HCT116 (cell line): ENCODE results near the gene PIBF1. TPM values are rescaled to one million over a fixed set of nuclear protein-coding genes. Genes with fewer than 3 reads are reported as not detected.

Experiments
- ATAC-seq: fragments of 200-7000 bp; cut with Tn5 transposase; 2 replicates; pipeline ENCODE4 v1.9.1; 2020; ENCODE audit warnings: mild to moderate bottlenecking, moderate library complexity
- BruUV-seq: library from RNA; stranded (reverse); fragments of 400-500 nt; replicated peaks from 2 replicates; lab custom pipeline; 2021; lab: Mats Ljungman, UMichigan
- CTCF ChIA-PET: fragments of 300-600 bp; sonication (Branson Sonifier 250); formaldehyde crosslinking; loops from one replicate; lab custom pipeline; 2021; ENCODE audit warnings: antibody characterized with exemption; lab: Charles Lee
- POLR2A ChIA-PET: fragments of 300-600, 350-600 bp; sonication (Branson Sonifier 250); formaldehyde crosslinking; loops from one replicate; lab custom pipeline; 2021; ENCODE audit warnings: antibody characterized with exemption; lab: Charles Lee
- RAD21 ChIA-PET, 2 experiments: fragments of 300-600 bp; sonication (Branson Sonifier 250); formaldehyde crosslinking; loops; one replicate each; lab custom pipeline; 2023; ENCODE audit warnings: low total read pairs in 2 of 2; ENCODE audit not compliant: uncharacterized antibody in 2 of 2, unreplicated experiment in 2 of 2, low non-redundant PET in 1 of 2; lab: Charles Lee
- DNase-seq: peaks from one replicate; pipeline ENCODE4 v3.0.0-alpha.2; 2010; ENCODE audit warnings: low read depth, low spot score
- H2AFZ ChIP-seq: fragments of 200-600 bp; shearing (Covaris generic), sonication (generic); 2 replicates; pipeline ENCODE4 v1.6.1; 2017; ENCODE audit warnings: low read depth, mixed run types, mixed read lengths, antibody characterized with exemption, low read length; ENCODE audit not compliant: poor library complexity, severe bottlenecking
- H3K27ac ChIP-seq: 2 replicates; pipeline ENCODE4 v1.5.1; 2012; ENCODE audit warnings: low read depth, low read length
- H3K27me3 ChIP-seq: fragments of 200-600 bp; sonication (generic); 2 replicates; pipeline ENCODE4 v1.6.1; 2016; ENCODE audit warnings: mixed run types, low read length, mixed read lengths; ENCODE audit not compliant: insufficient read depth
- H3K36me3 ChIP-seq, 2 experiments: fragments of 200-500 bp in 1 of 2; fragments of 200-600 bp in 1 of 2; sonication (Bioruptor generic) in 1 of 2; sonication (generic) in 1 of 2; 2 replicates each; pipeline versions ENCODE4 v1.5.1 to v1.6.1; 2014 to 2016; ENCODE audit warnings: low read length in 2 of 2, inconsistent platforms in 1 of 2, mixed read lengths in 1 of 2, mixed run types in 1 of 2; ENCODE audit not compliant: insufficient read depth in 2 of 2, control insufficient read depth in 1 of 2
- H3K4me1 ChIP-seq, 2 experiments: fragments of 200-600 bp in 1 of 2; sonication (generic) in 1 of 2; 2 replicates each; pipeline versions ENCODE4 v1.5.1 to v1.6.1; 2012 to 2017; ENCODE audit warnings: low read length in 2 of 2, inconsistent platforms in 1 of 2, mild to moderate bottlenecking in 1 of 2, mixed read lengths in 1 of 2, mixed run types in 1 of 2, moderate library complexity in 1 of 2; ENCODE audit not compliant: insufficient read depth in 2 of 2, control insufficient read depth in 1 of 2
- H3K4me2 ChIP-seq: fragments of 200-600 bp; sonication (generic); 2 replicates; pipeline ENCODE4 v1.6.1; 2017; ENCODE audit warnings: mixed run types, low read length, mixed read lengths
- H3K4me3 ChIP-seq, 2 experiments: fragments of 200-600 bp in 1 of 2; sonication (generic) in 1 of 2; replicated peaks in 1 of 2; 2 replicates each; pipeline ENCODE4 v1.5.1; 2011 to 2016; ENCODE audit warnings: low read length in 2 of 2, control low read depth in 1 of 2, low read depth in 1 of 2, mild to moderate bottlenecking in 1 of 2, mixed read lengths in 1 of 2, mixed run types in 1 of 2
- H3K79me2 ChIP-seq: fragments of 200-600 bp; sonication (generic); 2 replicates; pipeline ENCODE4 v1.6.1; 2017; ENCODE audit warnings: mild to moderate bottlenecking, mixed run types, low read length, moderate library complexity, mixed read lengths; ENCODE audit not compliant: insufficient read depth
- H3K9ac ChIP-seq: fragments of 200-600 bp; sonication (generic); 2 replicates; pipeline ENCODE4 v1.6.1; 2016; ENCODE audit warnings: low read length, mixed read lengths
- H3K9me2 ChIP-seq: fragments of 200-600 bp; sonication (generic), shearing (Covaris generic); 2 replicates; pipeline ENCODE4 v1.6.1; 2017; ENCODE audit warnings: mixed run types, mild to moderate bottlenecking, moderate library complexity; ENCODE audit not compliant: insufficient read depth
- H3K9me3 ChIP-seq, 2 experiments: fragments of 200-500 bp in 1 of 2; fragments of 200-600 bp in 1 of 2; sonication (Bioruptor generic) in 1 of 2; sonication (generic) in 1 of 2; 2 replicates each; pipeline ENCODE4 v1.6.1; 2014 to 2017; ENCODE audit warnings: low read length in 2 of 2, mixed read lengths in 2 of 2, inconsistent platforms in 1 of 2, low read depth in 1 of 2, mild to moderate bottlenecking in 1 of 2, mixed run types in 1 of 2, moderate library complexity in 1 of 2; ENCODE audit not compliant: control insufficient read depth in 1 of 2, insufficient read depth in 1 of 2
- H4K20me1 ChIP-seq: fragments of 200-600 bp; sonication (generic), shearing (Covaris generic); 2 replicates; pipeline ENCODE4 v1.6.1; 2017; ENCODE audit warnings: mixed run types, mild to moderate bottlenecking, moderate library complexity; ENCODE audit not compliant: insufficient read depth
- CBX3 ChIP-seq: IDR thresholded peaks from 2 replicates; pipeline ENCODE4 v1.6.1; 2012; ENCODE audit warnings: low read depth
- CEBPB ChIP-seq: IDR thresholded peaks from 2 replicates; pipeline ENCODE4 v1.6.1; 2012; ENCODE audit warnings: low read depth
- EGR1 ChIP-seq: IDR thresholded peaks from 2 replicates; pipeline ENCODE4 v1.6.1; 2012; ENCODE audit warnings: low read depth
- ELF1 ChIP-seq: IDR thresholded peaks from 2 replicates; pipeline ENCODE4 v1.6.1; 2012; ENCODE audit warnings: low read depth, borderline replicate concordance
- EZH2 ChIP-seq: fragments of 200-600 bp; sonication (generic); IDR thresholded peaks from 2 replicates; pipeline ENCODE4 v1.6.1; 2017; ENCODE audit warnings: antibody characterized with exemption, mixed run types
- EZH2phosphoT487 ChIP-seq: fragments of 200-600 bp; IDR thresholded peaks from 2 replicates; pipeline ENCODE4 v1.6.1; 2018; ENCODE audit warnings: antibody characterized with exemption, borderline replicate concordance
- FOSL1 ChIP-seq: IDR thresholded peaks from 2 replicates; pipeline ENCODE4 v1.6.1; 2012; ENCODE audit warnings: low read depth
- JUND ChIP-seq: IDR thresholded peaks from 2 replicates; pipeline ENCODE4 v1.6.1; 2012
- POLR2AphosphoS5 ChIP-seq: IDR thresholded peaks from 2 replicates; pipeline ENCODE4 v1.6.1; 2011; ENCODE audit warnings: mild to moderate bottlenecking, low read depth, low read length, moderate library complexity
- SIN3A ChIP-seq: IDR thresholded peaks from 2 replicates; pipeline ENCODE4 v1.6.1; 2012; ENCODE audit warnings: low read depth
- SP1 ChIP-seq: IDR thresholded peaks from 2 replicates; pipeline ENCODE4 v1.6.1; 2012; ENCODE audit warnings: low read depth
- TCF7L2 ChIP-seq: IDR thresholded peaks from 2 replicates; pipeline ENCODE4 v1.7.0; 2011; ENCODE audit warnings: borderline replicate concordance, inconsistent platforms; ENCODE audit not compliant: insufficient read depth, insufficient read length; ENCODE audit errors: extremely low read depth
- YY1 ChIP-seq: IDR thresholded peaks from 2 replicates; pipeline ENCODE4 v1.6.1; 2011; ENCODE audit warnings: low read length, low read depth, moderate library complexity, mild to moderate bottlenecking; ENCODE audit not compliant: insufficient replicate concordance; ENCODE audit errors: extremely low read depth
- intact Hi-C: fragments of 100-400 bp; cut with micrococcal nuclease; formaldehyde crosslinking; loops from 2 replicates; pipeline ENCODE4 v1.10.0; 2022
- total RNA-seq: library from RNA; stranded (reverse); gene quantifications from one replicate; pipeline ENCODE4 v1.2.1, GENCODE V29; 2021; ENCODE audit not compliant: unreplicated experiment
- TF ChIP-seq, protein P1 (sequence below): IDR thresholded peaks from 2 replicates; pipeline ENCODE4 v1.6.1; 2012
- TF ChIP-seq, protein P2 (sequence below): IDR thresholded peaks from 2 replicates; pipeline ENCODE4 v1.6.1; 2012; ENCODE audit warnings: low read depth
- TF ChIP-seq, protein P3 (sequence below): IDR thresholded peaks from 2 replicates; pipeline ENCODE4 v1.6.1; 2011; ENCODE audit warnings: mild to moderate bottlenecking, low read length, moderate library complexity; ENCODE audit not compliant: insufficient replicate concordance; ENCODE audit errors: extremely low read depth

PIBF1 gene
- total RNA-seq, 1 experiment from 2014 or later: 21.1 TPM

DNA sequence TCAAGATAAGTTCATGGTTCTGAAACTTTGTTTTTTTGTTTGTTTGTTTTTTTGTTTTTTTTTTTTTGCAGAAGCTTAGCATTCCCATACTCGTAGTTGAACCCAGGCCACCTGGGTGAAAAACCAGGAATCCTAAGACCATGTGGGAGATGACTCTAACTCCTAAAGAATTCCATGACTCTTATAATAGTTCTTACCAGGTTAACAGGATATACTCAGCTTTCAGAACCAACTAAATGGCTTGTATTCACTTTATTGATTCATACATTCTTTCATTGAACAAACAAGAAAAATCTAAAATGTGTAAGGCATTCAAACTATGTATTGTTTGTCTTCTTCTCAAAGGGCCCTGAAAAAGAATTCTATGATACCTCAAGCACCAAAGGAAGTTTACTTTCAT is 236.4 kb downstream of the PIBF1 start:
- no peak overlapping the region for H3K4me3 ChIP-seq
- RAD21 ChIA-PET: no interaction called here
- no peaks in the 10 kb centered on the region for H3K27me3 ChIP-seq
- ATAC-seq: no peak
- intact Hi-C loops: no loop called here
- no peaks in the 10 kb centered on the region; a peak in 1 of 4 replicates for H3K36me3 ChIP-seq
- no peak overlapping the region for H2AFZ ChIP-seq
- TF ChIP-seq FOSL1: no peak
- no peak for TF ChIP-seq CEBPB
- TF ChIP-seq SP1: no peak
- no peak for TF ChIP-seq CBX3
- no peak for TF ChIP-seq EZH2phosphoT487
- no peak for TF ChIP-seq SIN3A
- TF ChIP-seq YY1: no peak
- TF ChIP-seq TCF7L2: no peak
- TF ChIP-seq POLR2AphosphoS5: no peak
- no peak for TF ChIP-seq JUND
- TF ChIP-seq ELF1: no peak
- no peak for TF ChIP-seq EZH2
- no peak for TF ChIP-seq EGR1
- TF ChIP-seq, protein P1, sequence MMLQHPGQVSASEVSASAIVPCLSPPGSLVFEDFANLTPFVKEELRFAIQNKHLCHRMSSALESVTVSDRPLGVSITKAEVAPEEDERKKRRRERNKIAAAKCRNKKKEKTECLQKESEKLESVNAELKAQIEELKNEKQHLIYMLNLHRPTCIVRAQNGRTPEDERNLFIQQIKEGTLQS: no peak
- TF ChIP-seq, protein P2, sequence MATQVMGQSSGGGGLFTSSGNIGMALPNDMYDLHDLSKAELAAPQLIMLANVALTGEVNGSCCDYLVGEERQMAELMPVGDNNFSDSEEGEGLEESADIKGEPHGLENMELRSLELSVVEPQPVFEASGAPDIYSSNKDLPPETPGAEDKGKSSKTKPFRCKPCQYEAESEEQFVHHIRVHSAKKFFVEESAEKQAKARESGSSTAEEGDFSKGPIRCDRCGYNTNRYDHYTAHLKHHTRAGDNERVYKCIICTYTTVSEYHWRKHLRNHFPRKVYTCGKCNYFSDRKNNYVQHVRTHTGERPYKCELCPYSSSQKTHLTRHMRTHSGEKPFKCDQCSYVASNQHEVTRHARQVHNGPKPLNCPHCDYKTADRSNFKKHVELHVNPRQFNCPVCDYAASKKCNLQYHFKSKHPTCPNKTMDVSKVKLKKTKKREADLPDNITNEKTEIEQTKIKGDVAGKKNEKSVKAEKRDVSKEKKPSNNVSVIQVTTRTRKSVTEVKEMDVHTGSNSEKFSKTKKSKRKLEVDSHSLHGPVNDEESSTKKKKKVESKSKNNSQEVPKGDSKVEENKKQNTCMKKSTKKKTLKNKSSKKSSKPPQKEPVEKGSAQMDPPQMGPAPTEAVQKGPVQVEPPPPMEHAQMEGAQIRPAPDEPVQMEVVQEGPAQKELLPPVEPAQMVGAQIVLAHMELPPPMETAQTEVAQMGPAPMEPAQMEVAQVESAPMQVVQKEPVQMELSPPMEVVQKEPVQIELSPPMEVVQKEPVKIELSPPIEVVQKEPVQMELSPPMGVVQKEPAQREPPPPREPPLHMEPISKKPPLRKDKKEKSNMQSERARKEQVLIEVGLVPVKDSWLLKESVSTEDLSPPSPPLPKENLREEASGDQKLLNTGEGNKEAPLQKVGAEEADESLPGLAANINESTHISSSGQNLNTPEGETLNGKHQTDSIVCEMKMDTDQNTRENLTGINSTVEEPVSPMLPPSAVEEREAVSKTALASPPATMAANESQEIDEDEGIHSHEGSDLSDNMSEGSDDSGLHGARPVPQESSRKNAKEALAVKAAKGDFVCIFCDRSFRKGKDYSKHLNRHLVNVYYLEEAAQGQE: no peak
- TF ChIP-seq, protein P3, sequence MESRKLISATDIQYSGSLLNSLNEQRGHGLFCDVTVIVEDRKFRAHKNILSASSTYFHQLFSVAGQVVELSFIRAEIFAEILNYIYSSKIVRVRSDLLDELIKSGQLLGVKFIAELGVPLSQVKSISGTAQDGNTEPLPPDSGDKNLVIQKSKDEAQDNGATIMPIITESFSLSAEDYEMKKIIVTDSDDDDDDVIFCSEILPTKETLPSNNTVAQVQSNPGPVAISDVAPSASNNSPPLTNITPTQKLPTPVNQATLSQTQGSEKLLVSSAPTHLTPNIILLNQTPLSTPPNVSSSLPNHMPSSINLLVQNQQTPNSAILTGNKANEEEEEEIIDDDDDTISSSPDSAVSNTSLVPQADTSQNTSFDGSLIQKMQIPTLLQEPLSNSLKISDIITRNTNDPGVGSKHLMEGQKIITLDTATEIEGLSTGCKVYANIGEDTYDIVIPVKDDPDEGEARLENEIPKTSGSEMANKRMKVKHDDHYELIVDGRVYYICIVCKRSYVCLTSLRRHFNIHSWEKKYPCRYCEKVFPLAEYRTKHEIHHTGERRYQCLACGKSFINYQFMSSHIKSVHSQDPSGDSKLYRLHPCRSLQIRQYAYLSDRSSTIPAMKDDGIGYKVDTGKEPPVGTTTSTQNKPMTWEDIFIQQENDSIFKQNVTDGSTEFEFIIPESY: no peak
- TF ChIP-seq, all 23 proteins: peak for 0
- H3K27ac ChIP-seq: no peak overlapping the region
- ChIA-PET POLR2A (interaction anchor here (0.7 kb wide), 1 partner anchor 233 kb away, joined by 3 read pairs; no protein-coding TSS in a partner anchor), CTCF (no interaction called here)
- no peaks in the 10 kb centered on the region for H3K4me1 ChIP-seq
- H3K9me2 ChIP-seq: no peaks in the 10 kb centered on the region
- no peak overlapping the region for H3K9ac ChIP-seq
- no peak overlapping the region for H3K4me2 ChIP-seq
- H3K79me2 ChIP-seq: no peaks in the 10 kb centered on the region
- no peak for DNase-seq
- BruUV-seq: no TSS peak
- H4K20me1 ChIP-seq: no peaks in the 10 kb centered on the region
- no peaks in the 10 kb centered on the region for H3K9me3 ChIP-seq
